HG02678 (cell line): ENCODE measurements around the gene CDH4.

Experiments used
- ATAC-seq: cut with Tn5 transposase; IDR thresholded peaks from one replicate; pipeline ENCODE4 v1.9.1; 2021; ENCODE audit warnings: mild to moderate bottlenecking, moderate library complexity; ENCODE audit not compliant: unreplicated experiment

The CDH4 gene

GRCh38 chr20:61784801-61785566 is 532.9 kb downstream of the CDH4 start:
- ATAC-seq: no peak

- no peak for ATAC-seq
Observed at GRCh38 chr20:61785567-61785816, 533.4 kb downstream of the CDH4 start.

- no peak for ATAC-seq
Observed at GRCh38 chr20:61786230-61786629, 534.2 kb downstream of the CDH4 start.

- no peak for ATAC-seq
Observed at GRCh38 chr20:61788343-61788742, 536.3 kb downstream of the CDH4 start.

- no peak for ATAC-seq
Observed at GRCh38 chr20:61789329-61789728, 537.3 kb downstream of the CDH4 start.

- no peak for ATAC-seq
Observed at GRCh38 chr20:61790116-61790827, 538.2 kb downstream of the CDH4 start.

GRCh38 chr20:61791995-61792394 is 539.9 kb downstream of the CDH4 start:
- no peak for ATAC-seq

GRCh38 chr20:61795669-61796630 is 543.9 kb downstream of the CDH4 start:
- ATAC-seq: no peak

GRCh38 chr20:61796738-61797137 is 544.7 kb downstream of the CDH4 start:
- ATAC-seq: no peak

- ATAC-seq: no peak
Observed at GRCh38 chr20:61797200-61797599, 545.1 kb downstream of the CDH4 start.

- ATAC-seq: no peak
Observed at GRCh38 chr20:61797971-61798411, 545.9 kb downstream of the CDH4 start.

- no peak for ATAC-seq
Observed at GRCh38 chr20:61798632-61799031, 546.6 kb downstream of the CDH4 start.

GRCh38 chr20:61799394-61799923 is 547.4 kb downstream of the CDH4 start:
- no peak for ATAC-seq

GRCh38 chr20:61799928-61800327 is 547.9 kb downstream of the CDH4 start:
- no peak for ATAC-seq

GRCh38 chr20:61800359-61801064 is 548.5 kb downstream of the CDH4 start:
- ATAC-seq: no peak

GRCh38 chr20:61801065-61801360 is 549.0 kb downstream of the CDH4 start:
- no peak for ATAC-seq

GRCh38 chr20:61801428-61801827 is 549.4 kb downstream of the CDH4 start:
- ATAC-seq: no peak

- ATAC-seq: no peak
Observed at GRCh38 chr20:61801857-61802442, 549.9 kb downstream of the CDH4 start.

GRCh38 chr20:61802721-61803311 is 550.8 kb downstream of the CDH4 start:
- ATAC-seq: no peak

- no peak for ATAC-seq
Observed at GRCh38 chr20:61803416-61803914, 551.4 kb downstream of the CDH4 start.
